GM03348 (cell line): ENCODE measurements around the gene MBOAT2.
A peak's percentile ranks its signal among the peaks of the same experiment; 100 is the strongest.
"Not testable (repeated sequence)": the region's sequence is repeated elsewhere in the genome, so short reads cannot be mapped to it uniquely, and the experiment has no call there.

Experiments
- DNase-seq: peaks from one replicate; pipeline ENCODE4 v3.0.0; 2012; ENCODE audit warnings: low spot score

Gene MBOAT2

GRCh38 chr2:8895087-8895912, 108.2 kb downstream of the MBOAT2 start:
- not testable (repeated sequence) for DNase-seq

GRCh38 chr2:8893978-8894820, 109.3 kb downstream of the MBOAT2 start:
- DNase-seq, result no peak

GRCh38 chr2:8893474-8893873, 110.0 kb downstream of the MBOAT2 start:
- DNase-seq, result no peak

- DNase-seq, result no peak
These were observed 111.4 kb downstream of the MBOAT2 start for GRCh38 chr2:8892111-8892510.

GRCh38 chr2:8889978-8890377, 113.5 kb downstream of the MBOAT2 start:
- no peak for DNase-seq

- DNase-seq, result no peak
These were observed 114.5 kb downstream of the MBOAT2 start for GRCh38 chr2:8888963-8889362.

- DNase-seq, result no peak
These were observed 116.6 kb downstream of the MBOAT2 start for GRCh38 chr2:8886876-8887275.

GRCh38 chr2:8886202-8886518, 117.3 kb downstream of the MBOAT2 start:
- no peak for DNase-seq

GRCh38 chr2:8885449-8886201, 117.9 kb downstream of the MBOAT2 start:
- no peak for DNase-seq

GRCh38 chr2:8884812-8885211, 118.7 kb downstream of the MBOAT2 start:
- DNase-seq, result no peak

GRCh38 chr2:8882094-8882493, 121.4 kb downstream of the MBOAT2 start:
- peak; percentile 19 for DNase-seq

- DNase-seq, result no peak
These were observed 125.6 kb downstream of the MBOAT2 start for GRCh38 chr2:8877894-8878293.

GRCh38 chr2:8877332-8877731, 126.2 kb downstream of the MBOAT2 start:
- no peak for DNase-seq

- no peak for DNase-seq
These were observed 126.9 kb downstream of the MBOAT2 start for GRCh38 chr2:8876628-8877027.

- DNase-seq, result peak; percentile 54
These were observed 130.6 kb downstream of the MBOAT2 start for GRCh38 chr2:8872821-8873432.

GRCh38 chr2:8870441-8870840, 133.0 kb downstream of the MBOAT2 start:
- DNase-seq, result no peak

GRCh38 chr2:8867363-8867762, 136.1 kb downstream of the MBOAT2 start:
- no peak for DNase-seq

- no peak for DNase-seq
These were observed 140.0 kb downstream of the MBOAT2 start for GRCh38 chr2:8863331-8863953.

GRCh38 chr2:8862230-8862629, 141.3 kb downstream of the MBOAT2 start:
- no peak for DNase-seq

- no peak for DNase-seq
These were observed 141.7 kb downstream of the MBOAT2 start for GRCh38 chr2:8861797-8862196.

GRCh38 chr2:8860239-8860638, 143.2 kb downstream of the MBOAT2 start:
- no peak for DNase-seq

- no peak for DNase-seq
These were observed 144.6 kb downstream of the MBOAT2 start for GRCh38 chr2:8858910-8859309.
